Cardiac septum (tissue), 1 donor: Measurements from ENCODE around the gene ATAD5. TPM values are rescaled to one million over a fixed set of nuclear protein-coding genes. Genes with fewer than 3 reads are reported as not detected.
A peak's percentile ranks its signal among the peaks of the same experiment; 100 is the strongest.
"Not testable (repeated sequence)": the region's sequence is repeated elsewhere in the genome, so short reads cannot be mapped to it uniquely, and the experiment has no call there.

Source experiments
- DNase-seq: peaks from one replicate; pipeline ENCODE4 v3.0.0-alpha.2; 2020; ENCODE audit warnings: low spot score
- intact Hi-C: fragments of 100-400 bp; cut with DNase I; formaldehyde crosslinking; loops from one replicate; pipeline ENCODE4 v1.14.0; 2022
- long read RNA-seq: library from polyadenylated mRNA; unstranded; transcript quantifications from one replicate; pipeline ENCODE4 v2.0.0, GENCODE V29; 2021
- total RNA-seq: library from RNA; stranded (reverse); fragmentation: NEBNext Ultra II Directional; extraction: Animal tissue kit (Norgen Biotek cat#: 25700); gene quantifications from one replicate; pipeline ENCODE4 v1.2.1, GENCODE V29; 2021
- donor health status: DM: no; HTN: no; CAD: no.

Gene ATAD5
- total RNA-seq = 0.48 TPM
- long read RNA-seq, partial matches to known transcripts = 1 of 2 reads
- long read RNA-seq, other reads (novel, unspliced or antisense) = 1 of 2 reads

- intact Hi-C loops = no loop called here
- DNase-seq = peak; percentile 96
Measured at GRCh38 chr17:30831663-30832437, at the start of gene ATAD5. Gene ATAD5 (plus strand): TSS chr17:30831966. CDS start chr17:30832348, 382 bp downstream.

GRCh38 chr17:30782206-30782605, 49.6 kb upstream of the ATAD5 start:
- intact Hi-C loops = no loop called here
- DNase-seq = no peak

- intact Hi-C loops = no loop called here
- DNase-seq = no peak
Measured at GRCh38 chr17:30788918-30789317, 42.8 kb upstream of the ATAD5 start.

GRCh38 chr17:30790279-30790678, 41.5 kb upstream of the ATAD5 start:
- intact Hi-C loops = no loop called here
- no peak for DNase-seq

- no peak for DNase-seq
- intact Hi-C loops = no loop called here
Measured at GRCh38 chr17:30793282-30793977, 38.3 kb upstream of the ATAD5 start.

- DNase-seq = no peak
- intact Hi-C loops = no loop called here
Measured at GRCh38 chr17:30794372-30794771, 37.4 kb upstream of the ATAD5 start.

GRCh38 chr17:30796016-30796415, 35.8 kb upstream of the ATAD5 start:
- DNase-seq = no peak
- intact Hi-C loops = no loop called here

- intact Hi-C loops = no loop called here
- no peak for DNase-seq
Measured at GRCh38 chr17:30801671-30802070, 30.1 kb upstream of the ATAD5 start.

GRCh38 chr17:30805944-30806456, 25.8 kb upstream of the ATAD5 start:
- intact Hi-C loops = no loop called here
- no peak for DNase-seq

- intact Hi-C loops = no loop called here
- DNase-seq = no peak
Measured at GRCh38 chr17:30807896-30808295, 23.9 kb upstream of the ATAD5 start.

GRCh38 chr17:30808785-30809286, 22.9 kb upstream of the ATAD5 start:
- DNase-seq = no peak

GRCh38 chr17:30809867-30810266, 21.9 kb upstream of the ATAD5 start:
- DNase-seq = no peak
- intact Hi-C loops = no loop called here

More at GRCh38 chr17:30808785-30809286, 22.9 kb upstream of the ATAD5 start:
- intact Hi-C loops = no loop called here

- intact Hi-C loops = no loop called here
- DNase-seq = no peak
Measured at GRCh38 chr17:30812218-30813177, 19.3 kb upstream of the ATAD5 start.

GRCh38 chr17:30814236-30814635, 17.5 kb upstream of the ATAD5 start:
- DNase-seq, intact Hi-C loops: not testable (repeated sequence)

- DNase-seq = peak; percentile 79
- intact Hi-C loops = not testable (repeated sequence)
Measured at GRCh38 chr17:30814860-30815259, 16.9 kb upstream of the ATAD5 start.

GRCh38 chr17:30816165-30816564, 15.6 kb upstream of the ATAD5 start:
- intact Hi-C loops = no loop called here
- no peak for DNase-seq

GRCh38 chr17:30819971-30820705, 11.6 kb upstream of the ATAD5 start:
- intact Hi-C loops = no loop called here
- DNase-seq = no peak

GRCh38 chr17:30821871-30822723, 9.7 kb upstream of the ATAD5 start:
- DNase-seq = no peak
- intact Hi-C loops = no loop called here
